ENCODE results near the gene ZC3H6. TPM values are rescaled to one million over a fixed set of nuclear protein-coding genes. Genes with fewer than 3 reads are reported as not detected.

The ZC3H6 gene
- total and polyA plus RNA-seq, 2 experiments from 2014 or later, result 2.9 to 10.7 TPM

- no peak for DNase-seq (ENCODE audit: low read depth in 1 of 2, low spot score in 1 of 2)
Observed at GRCh38 chr2:112255875-112256274, 19.5 kb upstream of the ZC3H6 start.

GRCh38 chr2:112256654-112257053 lies 18.7 kb upstream of the ZC3H6 start:
- TF ChIP-seq, protein P1, sequence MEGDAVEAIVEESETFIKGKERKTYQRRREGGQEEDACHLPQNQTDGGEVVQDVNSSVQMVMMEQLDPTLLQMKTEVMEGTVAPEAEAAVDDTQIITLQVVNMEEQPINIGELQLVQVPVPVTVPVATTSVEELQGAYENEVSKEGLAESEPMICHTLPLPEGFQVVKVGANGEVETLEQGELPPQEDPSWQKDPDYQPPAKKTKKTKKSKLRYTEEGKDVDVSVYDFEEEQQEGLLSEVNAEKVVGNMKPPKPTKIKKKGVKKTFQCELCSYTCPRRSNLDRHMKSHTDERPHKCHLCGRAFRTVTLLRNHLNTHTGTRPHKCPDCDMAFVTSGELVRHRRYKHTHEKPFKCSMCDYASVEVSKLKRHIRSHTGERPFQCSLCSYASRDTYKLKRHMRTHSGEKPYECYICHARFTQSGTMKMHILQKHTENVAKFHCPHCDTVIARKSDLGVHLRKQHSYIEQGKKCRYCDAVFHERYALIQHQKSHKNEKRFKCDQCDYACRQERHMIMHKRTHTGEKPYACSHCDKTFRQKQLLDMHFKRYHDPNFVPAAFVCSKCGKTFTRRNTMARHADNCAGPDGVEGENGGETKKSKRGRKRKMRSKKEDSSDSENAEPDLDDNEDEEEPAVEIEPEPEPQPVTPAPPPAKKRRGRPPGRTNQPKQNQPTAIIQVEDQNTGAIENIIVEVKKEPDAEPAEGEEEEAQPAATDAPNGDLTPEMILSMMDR (IDR thresholded peaks at IDR 0.05; ENCODE audit: low read depth, low read length), result no peak
- H3K27me3 ChIP-seq, result no peaks in the 10 kb centered on the region

More at GRCh38 chr2:112255875-112256274, 19.5 kb upstream of the ZC3H6 start:
- Histone ChIP-seq H3K36me3 (no peaks in the 10 kb centered on the region), H3K4me3 (no peak overlapping the region), H3K27ac (no peak overlapping the region), H3K27me3 (no peaks in the 10 kb centered on the region), H3K4me1 (ENCODE audit: low read depth) (peaks cover 3% of the 10 kb centered on the region), H3K9me3 (ENCODE audit: low read depth) (no peaks in the 10 kb centered on the region)
- TF ChIP-seq, protein P1 (IDR thresholded peaks at IDR 0.05; ENCODE audit: low read depth, low read length), result no peak

GRCh38 chr2:112257575-112257974 lies 17.8 kb upstream of the ZC3H6 start:
- Histone ChIP-seq H3K4me1 (ENCODE audit: low read depth) (peaks cover 3% of the 10 kb centered on the region), H3K9me3 (ENCODE audit: low read depth) (no peaks in the 10 kb centered on the region), H3K27ac (no peak overlapping the region), H3K4me3 (no peak overlapping the region), H3K27me3 (no peaks in the 10 kb centered on the region), H3K36me3 (no peaks in the 10 kb centered on the region)
- TF ChIP-seq, protein P1 (IDR thresholded peaks at IDR 0.05; ENCODE audit: low read depth, low read length), result no peak
- DNase-seq (ENCODE audit: low read depth in 1 of 2, low spot score in 1 of 2), result no peak

More at GRCh38 chr2:112256654-112257053, 18.7 kb upstream of the ZC3H6 start:
- H3K36me3 ChIP-seq, result no peaks in the 10 kb centered on the region
- peaks cover 3% of the 10 kb centered on the region for H3K4me1 ChIP-seq (ENCODE audit: low read depth)
- no peaks in the 10 kb centered on the region for H3K9me3 ChIP-seq (ENCODE audit: low read depth)
- H3K4me3 ChIP-seq, result no peak overlapping the region
- no peak for DNase-seq (ENCODE audit: low read depth in 1 of 2, low spot score in 1 of 2)
- no peak overlapping the region for H3K27ac ChIP-seq

- H3K27me3 ChIP-seq, result no peaks in the 10 kb centered on the region
- H3K9me3 ChIP-seq (ENCODE audit: low read depth), result no peaks in the 10 kb centered on the region
- TF ChIP-seq, protein P1 (IDR thresholded peaks at IDR 0.05; ENCODE audit: low read depth, low read length), result peak; percentile 98
- H3K4me3 ChIP-seq, result no peak overlapping the region
- H3K27ac ChIP-seq, result no peak overlapping the region
- peak; percentile 79 to 89 for DNase-seq (ENCODE audit: low read depth in 1 of 2, low spot score in 1 of 2)
- H3K36me3 ChIP-seq, result no peaks in the 10 kb centered on the region
- no peaks in the 10 kb centered on the region for H3K4me1 ChIP-seq (ENCODE audit: low read depth)
Observed at GRCh38 chr2:112259509-112260294, 15.7 kb upstream of the ZC3H6 start.

DNA sequence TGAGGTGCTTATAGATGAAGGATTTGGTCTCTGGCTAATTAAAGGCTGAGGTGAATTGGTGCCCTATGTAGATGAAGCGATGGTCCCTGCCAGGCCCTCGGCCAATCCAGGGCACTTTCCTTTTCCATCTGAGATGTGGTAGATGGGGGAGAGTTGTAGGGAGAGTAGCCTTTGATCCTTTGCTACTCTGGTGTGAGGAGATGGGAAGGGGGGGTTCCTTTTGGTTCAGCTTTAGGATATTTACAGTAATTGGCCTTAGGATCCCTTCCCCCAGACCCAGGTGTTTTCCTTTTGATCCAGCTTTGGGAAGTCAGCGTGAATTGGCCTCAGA lies 15.1 kb upstream of the ZC3H6 start:
- H3K27me3 ChIP-seq, result no peaks in the 10 kb centered on the region
- no peak overlapping the region for H3K27ac ChIP-seq
- H3K36me3 ChIP-seq, result no peaks in the 10 kb centered on the region
- TF ChIP-seq, protein P1 (IDR thresholded peaks at IDR 0.05; ENCODE audit: low read depth, low read length), result no peak
- H3K4me1 ChIP-seq (ENCODE audit: low read depth), result no peaks in the 10 kb centered on the region
- DNase-seq (ENCODE audit: low read depth in 1 of 2, low spot score in 1 of 2), result no peak
- no peak overlapping the region for H3K4me3 ChIP-seq
- H3K9me3 ChIP-seq (ENCODE audit: low read depth), result no peaks in the 10 kb centered on the region

Measured in cardiac muscle cell (in vitro differentiated cells and primary cell).